ENCODE results near the gene HMGB2.

DNA sequence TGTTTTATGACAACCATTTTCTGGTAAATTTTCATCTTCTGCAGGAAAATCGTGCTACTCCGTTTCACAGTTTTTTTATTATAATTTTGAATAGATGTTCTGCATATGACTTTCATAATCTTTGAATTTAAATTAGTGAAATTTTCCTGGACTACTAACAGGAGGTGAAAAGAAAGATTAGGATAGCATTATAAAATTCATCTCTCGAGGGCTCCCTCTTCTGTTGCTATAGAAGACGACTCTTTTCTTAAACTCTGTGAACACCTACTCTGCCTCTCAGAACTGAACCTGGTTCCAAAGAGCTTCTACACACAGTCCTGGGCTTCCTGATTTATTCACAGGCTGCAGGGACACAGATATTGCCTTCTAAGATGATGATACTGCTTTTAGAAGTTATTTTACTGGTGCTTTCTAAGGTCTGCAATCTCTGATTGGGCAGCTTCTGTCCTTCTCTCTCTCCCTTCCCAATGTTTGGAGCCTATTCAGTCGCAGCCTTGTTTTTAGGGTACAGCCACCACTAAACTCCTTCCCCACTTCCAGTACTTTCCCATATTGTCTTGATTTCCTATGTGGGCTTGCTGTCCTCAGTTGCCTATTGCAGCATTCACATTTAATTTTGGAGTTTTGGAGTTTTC lies 26.5 kb upstream of the HMGB2 start:
- TF ChIP-seq CTCF (IDR thresholded peaks at IDR 0.05) (peak; percentile 52), REST (IDR thresholded peaks at IDR 0.05; ENCODE audit: insufficient read depth in 1 of 2, low read depth in 2 of 2, low read length in 1 of 2) (no peak)

Measured in Panc1 (cell line).